ENCODE results near the gene ESRP2.

The ESRP2 gene

DNA sequence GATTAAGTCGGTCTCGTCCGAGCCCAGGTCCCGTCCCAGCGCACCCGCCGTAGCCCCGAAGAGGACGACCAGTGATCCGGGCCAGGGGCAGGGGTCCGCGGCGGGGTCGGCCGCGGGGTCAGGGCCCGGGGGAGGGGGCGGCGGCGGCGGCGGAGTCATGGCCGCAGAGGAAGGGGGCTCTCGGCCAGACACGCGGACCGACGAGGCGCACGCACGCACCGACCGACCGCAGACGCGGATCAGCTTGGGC lies at the start of gene ESRP2:
Gene ESRP2 (minus strand): TSS at position 241 of the 250 bp plus-strand sequence. CDS start 82 bp downstream, at position 159.
- no peak for DNase-seq

DNA sequence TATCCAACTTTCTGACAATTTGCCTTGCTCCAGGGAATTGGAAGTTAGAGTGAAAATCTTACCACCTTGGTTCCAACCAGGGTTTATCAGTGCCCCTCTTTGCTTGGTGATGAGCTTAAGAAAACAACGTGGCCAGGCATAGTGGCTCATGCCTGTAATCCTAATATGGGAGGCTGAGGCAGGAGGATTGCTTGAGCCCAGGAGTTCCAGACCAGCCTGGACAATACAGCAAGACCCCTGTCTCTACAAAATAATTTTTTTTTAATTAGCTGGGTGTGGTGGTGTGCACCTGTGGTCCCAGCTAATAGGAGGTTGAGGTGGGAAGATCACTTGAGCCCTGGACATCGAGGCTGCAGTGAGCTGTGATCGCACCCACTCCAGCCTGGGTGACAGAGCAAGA lies 49.8 kb upstream of the ESRP2 start:
- DNase-seq = no peak

DNA sequence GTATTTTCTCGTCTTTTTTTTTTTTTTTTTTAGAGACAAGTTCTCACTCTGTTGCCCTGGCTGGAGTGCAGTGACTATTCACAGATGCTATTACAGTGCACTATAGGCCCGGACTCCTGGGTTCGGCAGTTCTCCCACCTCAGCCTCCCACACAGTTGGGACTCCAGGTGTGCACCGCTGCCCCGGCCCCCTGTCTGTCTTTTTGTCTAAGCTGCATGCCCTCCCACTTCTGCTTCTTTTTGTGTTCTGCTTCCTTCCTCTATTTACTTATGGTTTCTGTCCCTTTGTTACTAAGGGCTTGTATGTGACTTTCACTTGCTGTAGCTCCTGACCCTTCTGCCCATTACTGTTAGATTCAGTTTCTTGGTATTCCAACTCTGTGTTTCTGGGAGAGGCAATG lies 48.9 kb upstream of the ESRP2 start:
- no peak for DNase-seq

DNA sequence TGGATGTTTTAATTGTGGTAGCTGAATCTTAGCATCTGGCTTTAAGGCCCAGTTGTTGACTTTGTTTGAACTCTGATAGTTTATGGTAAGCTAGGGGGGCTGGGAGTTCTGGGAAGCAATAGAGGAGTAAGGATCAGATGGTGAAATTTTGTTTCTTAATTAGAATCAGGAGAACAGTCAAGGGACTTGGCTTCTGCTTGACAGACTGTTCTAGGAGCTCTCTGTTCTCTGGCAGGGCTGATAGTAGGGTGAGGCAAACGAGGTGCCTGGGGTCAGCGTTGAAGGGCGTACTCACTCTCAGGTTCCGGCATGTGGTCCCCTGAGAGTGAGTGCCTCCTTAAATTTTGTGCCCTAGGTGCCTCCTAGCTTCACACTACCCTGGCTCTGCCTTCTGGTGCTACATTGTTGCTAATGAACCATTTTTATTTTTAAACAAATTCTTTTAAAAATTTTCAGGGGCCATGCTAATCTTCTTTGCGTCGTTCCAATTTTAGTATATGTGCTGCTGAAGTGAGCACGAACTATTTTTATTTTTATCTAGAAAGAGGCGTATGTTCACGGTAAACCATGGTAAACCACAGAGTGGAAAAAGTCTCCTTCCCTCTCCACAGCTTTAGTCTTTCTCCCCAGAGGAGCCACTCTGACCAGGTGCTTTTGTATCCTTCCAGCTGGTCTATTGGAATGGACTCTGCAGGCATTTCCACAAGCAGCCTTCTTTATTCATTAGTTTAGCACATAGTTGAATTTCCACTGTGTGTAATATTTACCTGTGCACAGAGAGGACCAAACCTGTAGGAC lies 48.1 kb upstream of the ESRP2 start:
- no peak for DNase-seq

DNA sequence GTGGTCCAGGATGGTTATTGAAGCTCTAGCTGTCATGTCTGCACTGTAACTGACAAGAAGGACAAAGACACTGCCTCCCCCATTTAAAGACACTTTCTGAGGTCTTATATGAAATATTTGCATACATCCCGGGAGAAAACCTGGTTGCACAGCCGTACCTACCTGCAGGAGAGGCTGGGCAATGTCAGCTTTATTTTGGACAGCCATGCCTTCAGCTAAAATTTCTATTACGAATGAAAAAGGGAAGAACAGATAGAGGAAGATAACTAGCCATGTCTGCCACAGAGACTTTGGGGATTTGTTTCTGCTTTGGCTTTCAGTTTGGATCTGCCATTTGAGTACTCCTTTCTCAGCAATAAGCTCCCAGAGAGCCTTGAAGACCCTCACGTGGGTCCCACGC lies 47.4 kb upstream of the ESRP2 start:
- DNase-seq = no peak

DNA sequence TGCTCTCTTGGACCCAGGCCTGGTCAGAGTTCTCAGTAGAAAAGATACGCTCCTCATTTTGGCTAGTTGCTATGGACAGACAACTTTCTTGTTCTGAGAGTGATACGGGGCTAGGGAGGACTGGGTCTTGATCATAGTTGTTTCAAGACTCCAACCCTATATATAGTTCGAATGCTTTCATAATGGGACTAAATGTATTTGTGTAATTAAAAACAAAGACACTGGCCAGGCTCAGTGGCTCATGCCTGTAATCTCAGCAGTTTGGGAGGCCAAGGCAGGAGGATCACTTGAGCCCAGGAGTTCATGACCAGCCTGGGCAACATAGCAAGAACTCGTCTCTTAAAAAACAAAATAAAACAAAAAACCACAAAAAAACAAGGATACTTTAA lies 46.1 kb upstream of the ESRP2 start:
- no peak for DNase-seq

DNA sequence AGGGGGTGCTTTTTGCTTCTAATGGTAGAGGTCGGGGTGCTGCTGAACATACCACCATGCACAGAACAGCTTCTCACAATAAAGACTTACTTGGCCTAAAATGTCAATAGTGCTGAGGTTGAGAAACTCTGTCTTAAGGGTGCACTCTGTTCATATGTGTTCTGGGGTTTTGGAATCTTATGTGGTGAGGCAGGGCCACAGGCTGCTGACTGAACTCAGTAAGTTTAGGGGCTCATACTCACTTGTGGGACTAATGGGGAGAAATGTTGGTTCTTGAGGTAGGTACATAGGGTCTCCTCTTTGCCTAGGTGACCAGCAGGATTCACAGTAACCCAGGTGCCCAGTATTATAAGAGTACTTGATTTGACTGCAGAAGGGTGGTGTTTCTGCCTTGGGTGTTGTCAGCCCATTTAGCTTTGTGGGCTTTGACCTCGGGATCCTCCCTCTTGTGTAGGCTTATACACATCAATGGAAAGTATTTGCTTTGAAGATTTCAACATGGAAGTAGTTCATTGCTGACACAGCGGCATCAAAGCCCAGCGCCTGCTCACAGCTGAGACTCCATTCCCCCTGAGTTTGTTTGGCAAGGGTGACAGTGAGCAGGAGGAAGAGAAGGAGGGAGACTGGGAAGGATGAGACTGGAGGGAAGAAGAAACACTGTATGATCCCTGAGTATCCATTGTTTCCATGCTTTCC lies 45.6 kb upstream of the ESRP2 start:
- no peak for DNase-seq

DNA sequence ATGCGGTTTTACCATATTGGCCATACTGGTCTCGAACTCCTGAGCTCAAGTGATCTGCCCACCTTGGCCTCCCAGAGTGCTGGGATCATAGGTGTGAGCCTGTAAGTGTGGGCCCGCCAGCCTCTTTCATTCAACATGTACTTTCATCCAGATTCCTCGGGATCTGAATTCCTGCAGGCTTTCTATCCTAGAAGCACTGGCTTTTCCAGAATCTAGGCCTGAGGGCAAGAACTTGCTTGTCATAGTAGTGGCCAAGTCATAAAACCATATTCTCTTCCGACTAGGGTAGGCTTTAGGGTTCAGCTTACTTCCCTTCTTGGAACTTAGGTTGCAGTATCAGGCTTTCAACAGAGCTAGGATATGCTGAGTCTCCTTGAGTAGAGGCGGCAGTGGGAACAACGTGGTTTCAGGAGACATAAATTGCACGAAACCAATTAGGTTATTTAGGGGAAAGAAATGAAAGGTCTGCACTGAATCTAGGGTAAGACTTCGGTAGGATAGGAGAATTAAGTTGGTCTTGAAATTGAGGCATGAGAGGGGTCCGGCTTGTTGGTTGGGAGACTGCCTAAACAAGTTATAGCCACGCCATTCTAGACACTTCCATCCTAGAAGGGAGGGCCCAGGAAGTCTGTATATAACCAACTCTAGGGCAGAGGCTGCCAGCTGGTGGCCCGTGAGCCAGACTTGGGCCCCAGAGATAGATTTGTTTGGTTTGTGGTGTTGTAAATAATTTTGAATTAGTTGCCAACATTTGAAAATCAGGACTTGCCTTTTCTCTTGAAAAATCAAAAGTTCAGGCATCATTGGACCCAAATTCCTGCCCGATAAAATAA lies 44.0 kb upstream of the ESRP2 start:
- DNase-seq = no peak

DNA sequence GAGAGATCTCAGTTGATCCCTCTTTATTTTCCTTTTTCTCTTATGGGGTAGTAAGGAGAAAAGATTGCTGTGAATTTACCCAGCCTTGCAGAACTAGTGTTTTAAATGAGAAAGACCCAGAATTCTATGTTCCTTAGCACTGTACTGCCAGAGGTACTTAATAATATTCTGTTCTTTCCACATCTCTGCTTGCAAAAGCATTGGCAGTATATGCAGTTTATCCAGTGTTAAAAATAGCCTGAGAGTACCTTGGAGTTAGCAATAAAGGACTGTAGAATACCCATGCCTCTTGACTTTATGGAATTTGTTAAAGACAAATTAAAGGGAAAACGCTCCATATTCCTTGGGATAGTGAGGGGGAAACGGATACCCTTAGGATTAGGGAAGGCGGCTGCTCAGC lies 40.3 kb upstream of the ESRP2 start:
- DNase-seq = no peak

DNA sequence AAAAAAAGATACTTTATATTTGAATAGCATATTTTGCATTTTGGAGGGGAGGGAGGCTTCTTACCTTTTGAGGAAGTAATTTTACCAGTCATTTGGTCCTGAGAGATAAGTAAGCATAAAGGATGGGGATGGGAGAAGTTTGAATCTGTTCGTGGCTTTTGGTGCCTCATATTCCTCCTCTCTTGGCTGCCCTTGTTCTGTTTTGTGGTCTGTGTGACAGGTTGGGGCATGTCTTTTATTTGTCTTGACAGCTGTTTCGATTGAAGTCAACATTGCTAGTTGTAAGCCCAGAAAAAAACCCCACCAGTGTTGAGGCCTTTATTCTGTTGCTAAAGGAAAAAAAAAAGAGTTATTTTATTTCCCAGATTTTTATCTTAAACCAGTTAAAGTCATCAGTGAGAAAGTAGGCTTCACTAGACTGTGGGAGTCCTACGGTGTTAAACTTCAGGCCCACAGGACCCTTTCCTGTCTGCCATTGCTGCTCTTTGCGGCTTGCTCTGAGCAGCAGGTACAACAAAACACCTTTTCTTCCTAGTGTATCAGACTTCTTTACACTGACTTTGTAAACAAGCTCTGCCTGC lies 39.8 kb upstream of the ESRP2 start:
- no peak for DNase-seq

DNA sequence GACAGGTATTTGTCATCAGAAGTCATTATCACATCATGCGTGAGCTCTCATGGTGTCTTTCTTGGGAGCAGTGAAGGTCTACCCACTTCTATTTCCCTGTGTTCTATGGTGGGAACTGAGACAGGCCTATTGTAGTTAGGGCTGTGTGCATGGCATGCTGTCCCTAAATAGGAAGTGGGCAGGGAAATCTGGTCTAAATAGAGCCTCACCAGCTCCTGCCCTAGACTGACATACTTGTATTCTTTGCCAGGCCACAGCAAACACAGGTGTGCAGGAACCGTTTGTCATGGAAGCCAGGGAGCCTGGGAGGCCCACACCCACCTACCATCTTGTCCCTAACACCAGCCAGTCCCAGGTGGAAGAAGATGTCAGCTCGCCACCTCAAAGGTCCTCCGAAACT lies 38.5 kb upstream of the ESRP2 start:
- DNase-seq = no peak

DNA sequence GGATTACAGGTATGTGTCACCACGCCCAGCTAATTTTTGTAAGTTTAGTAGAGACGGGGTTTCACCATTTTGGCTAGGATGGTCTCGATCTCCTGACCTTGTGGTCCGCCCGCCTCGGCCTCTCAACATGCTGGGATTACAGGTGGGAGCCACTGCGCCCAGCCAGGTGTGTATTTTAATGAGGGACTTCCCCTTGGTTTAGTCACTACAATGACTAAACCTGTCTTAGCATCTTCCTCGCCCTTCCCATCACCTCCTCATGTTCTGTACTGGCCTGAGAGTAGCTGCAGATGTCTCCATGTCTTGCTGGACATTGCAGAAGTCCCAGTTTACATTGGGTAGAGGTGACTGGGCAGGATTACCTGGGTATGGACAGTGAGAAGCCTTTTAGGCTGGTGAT lies 38.0 kb upstream of the ESRP2 start:
- DNase-seq = no peak

DNA sequence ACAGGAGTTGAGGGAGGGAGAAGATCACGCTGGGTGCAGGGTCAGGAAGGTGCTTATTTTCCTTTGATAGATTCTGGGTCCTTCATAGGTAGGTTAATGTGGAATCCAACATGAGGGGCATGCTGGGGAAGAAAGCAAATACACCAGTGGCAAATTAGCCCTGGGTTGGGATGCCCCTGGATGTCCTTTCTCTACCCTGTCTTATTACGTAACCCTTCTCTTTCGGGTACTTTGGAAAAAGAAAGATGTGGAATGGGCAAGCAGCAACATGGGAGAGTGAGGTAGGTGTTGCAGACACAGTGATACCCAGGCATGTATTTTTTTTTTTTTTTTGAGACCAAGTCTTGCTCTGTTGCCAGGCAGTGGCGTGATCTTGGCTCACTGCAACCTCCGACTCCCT lies 37.5 kb upstream of the ESRP2 start:
- DNase-seq = no peak

DNA sequence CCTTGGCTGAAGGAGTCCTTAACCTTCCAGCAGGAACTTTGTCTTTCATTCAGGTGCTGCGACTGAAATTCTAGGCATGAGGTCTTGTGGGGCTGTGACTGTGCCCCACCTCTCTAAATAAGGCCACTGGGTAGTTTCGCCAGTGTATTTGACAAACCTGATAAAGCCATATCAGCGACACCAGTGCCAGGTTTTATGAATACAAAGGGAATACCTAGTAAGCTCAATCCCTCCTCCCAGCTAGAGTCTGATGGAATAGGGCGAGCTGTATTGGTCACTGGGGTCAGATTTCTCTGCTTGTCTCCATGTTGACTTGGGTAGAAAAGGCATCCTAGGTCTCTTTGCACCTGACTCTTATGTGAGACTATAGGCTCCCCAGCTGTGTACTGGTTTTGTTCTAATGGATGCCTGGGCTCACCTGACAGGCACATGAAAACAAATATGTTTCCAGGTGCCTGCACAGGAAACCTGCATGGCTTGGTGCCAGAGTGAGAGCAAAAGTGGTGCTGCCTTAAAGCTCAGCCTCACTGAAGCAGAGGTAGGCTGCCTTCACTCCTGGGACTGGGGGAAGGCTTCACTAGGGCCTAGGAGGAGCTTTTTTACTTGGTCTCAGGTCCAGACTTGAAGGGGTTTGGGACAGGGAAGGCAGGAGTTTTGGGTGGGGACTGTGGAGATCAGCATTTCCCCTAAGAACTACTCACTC lies 36.7 kb upstream of the ESRP2 start:
- no peak for DNase-seq

DNA sequence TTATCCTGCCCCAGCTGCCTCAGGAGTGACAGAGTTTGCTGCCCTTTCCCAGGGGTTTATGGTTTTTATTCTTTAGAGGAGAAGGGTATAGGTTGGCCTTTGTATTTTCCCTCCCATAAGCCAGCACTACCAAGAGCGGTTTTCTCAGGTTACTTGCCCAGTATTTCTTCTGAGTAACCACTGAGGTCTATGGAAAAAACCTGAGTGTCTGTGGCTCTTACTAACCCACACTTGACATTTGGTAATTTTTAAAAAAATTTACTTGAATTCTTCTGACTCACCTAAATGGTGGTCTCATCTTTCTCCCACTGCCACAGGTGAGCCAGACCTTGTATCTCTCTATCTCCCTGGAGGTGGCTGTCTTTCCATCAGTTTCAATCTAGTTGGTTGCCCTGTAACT lies 34.4 kb upstream of the ESRP2 start:
- DNase-seq = no peak

DNA sequence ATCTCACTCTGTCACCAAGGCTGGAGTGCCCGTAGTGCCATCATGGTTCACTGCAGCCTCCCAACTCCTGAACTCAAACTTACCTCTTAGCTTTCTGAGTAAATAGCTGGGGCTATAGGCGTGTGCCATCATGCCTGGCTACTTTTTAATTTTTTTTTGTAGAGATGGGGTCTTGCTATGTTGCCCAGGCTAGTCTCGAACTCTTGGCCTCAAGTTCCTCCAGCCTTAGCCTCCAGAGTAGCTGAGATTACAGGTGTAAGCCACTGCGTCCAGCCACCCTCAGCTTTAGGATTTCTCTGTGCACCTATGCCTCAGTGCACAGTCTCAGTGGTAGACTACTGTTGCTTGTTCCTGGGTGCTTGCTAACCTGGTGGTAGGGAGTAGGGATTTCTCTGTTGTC lies 33.9 kb upstream of the ESRP2 start:
- DNase-seq = no peak

DNA sequence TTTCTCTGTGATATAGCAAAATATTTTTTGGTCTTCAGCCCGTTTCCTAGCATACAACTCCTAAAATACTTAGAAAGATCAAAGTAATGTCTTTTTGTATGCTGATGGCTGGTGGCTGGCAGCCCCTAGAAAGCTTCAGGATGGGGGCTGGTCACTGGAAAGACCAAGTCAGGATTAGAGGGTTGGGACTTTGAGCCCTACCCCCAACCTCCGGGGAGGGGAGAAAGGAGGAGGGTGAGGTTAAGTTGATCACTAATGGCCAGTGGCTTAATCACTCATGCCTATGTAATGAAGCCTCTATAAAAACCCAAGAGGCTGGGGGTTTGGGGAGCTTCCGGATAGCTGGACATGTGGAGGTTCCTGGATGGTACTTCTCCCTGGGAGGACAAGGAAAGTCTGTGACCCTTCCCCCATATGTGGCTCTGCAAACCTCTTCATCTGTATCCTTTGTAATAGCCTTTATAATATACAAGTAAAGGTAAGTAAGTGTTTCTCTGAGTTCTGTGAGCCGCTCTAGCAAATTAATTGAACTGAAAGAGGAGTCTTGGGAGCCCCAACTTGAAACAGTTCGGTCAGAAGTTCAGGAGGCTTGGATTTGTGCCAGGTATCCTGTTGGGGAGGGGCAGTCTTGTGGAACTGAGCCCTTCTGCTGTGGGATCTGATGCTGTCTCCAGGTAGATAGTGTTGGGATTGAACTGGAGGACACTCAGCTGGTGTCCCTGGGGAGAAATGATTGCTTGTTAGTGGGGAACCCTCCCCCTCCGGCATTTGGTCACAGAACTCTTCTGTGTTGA lies 31.9 kb upstream of the ESRP2 start:
- no peak for DNase-seq

DNA sequence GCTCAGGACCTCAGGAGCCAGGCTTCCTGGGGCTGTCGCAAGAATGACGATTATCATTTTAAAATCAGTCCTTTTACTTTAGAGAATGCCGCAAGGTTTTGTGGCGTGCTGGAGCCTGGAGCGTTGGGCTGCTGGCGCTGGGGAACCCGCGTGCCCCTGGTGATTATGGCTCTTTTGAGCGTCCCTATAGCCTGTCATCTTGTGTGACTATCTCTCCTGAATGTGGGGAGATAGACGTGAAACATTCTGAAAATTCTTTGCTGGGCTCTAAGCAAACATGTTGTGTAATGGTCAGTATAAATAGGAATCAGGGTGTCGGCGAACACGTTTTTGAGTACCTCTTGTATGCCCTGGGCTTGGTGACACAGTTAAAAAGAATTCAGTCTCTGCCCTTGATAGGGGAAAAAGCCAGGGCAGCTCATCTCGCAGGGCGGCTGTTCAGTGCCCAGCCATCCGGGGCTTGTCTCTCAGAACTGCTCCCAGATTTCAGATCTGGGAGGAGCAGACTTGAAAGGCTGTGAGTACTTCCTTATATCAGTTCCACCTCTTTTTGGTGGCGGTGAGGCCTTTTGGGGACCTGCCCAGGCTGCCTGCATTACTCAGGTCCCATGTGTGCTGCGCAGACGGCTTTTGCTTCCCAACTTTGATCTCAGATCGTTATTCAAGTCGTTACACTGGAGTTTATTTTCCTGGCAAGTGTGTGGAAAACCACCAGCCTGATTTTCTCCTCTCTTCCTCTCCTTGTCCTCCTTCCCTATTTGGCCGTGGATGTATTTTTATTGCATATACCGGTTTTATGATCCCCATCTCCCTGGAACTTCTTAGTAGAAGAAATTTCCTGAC lies 29.4 kb upstream of the ESRP2 start:
- no peak for DNase-seq

DNA sequence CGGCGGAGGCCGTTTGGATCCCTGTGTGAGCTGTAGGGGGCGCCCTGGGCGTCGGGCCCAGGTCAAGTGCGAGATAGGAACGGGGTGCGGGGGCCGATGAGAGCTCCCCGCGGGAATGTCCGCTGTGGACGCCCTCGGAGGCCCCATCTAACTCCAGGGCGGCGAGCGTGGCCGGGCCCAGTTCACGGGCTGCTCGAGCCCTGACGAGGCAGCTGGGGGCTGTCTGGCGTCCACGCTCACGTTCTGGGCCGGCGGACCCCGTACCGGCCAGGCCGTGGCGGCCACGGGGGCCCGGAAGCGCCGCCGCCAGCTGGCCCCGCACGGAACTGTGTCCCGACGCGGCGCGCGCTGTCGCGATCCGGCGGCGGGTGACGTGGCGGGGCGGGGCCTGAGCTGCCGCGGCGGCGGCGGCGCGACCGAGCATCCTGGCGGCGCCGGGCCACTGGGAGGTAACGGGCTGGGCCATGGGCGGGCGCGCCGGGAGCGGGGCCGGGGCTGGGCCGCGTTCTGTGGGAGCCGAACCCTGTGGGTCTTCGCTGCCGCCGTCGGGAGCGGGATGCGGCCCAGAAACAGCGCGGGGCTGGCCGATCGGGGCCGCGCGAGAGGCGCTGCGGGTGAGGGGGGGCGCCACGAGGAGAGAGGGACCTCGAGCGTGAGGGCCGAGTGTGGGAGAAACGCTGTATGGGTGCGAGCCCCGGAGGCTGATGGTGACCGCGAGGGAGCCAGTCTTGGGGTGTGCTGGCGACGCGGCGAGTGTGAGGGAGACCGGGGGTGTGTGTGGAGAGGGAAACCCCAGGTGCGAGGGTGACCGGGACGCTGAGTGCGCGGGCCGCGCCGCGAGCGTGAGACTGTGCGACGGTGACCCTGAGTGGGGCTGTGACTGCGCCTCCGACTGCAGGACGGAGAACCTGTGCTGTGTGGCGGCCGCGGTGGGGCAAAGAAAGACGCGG lies 28.5 kb upstream of the ESRP2 start, which contains the start of gene SLC7A6:
Gene SLC7A6 (plus strand): TSS at position 399 of the 950 bp plus-strand sequence. CDS start 10,201 bp downstream, outside the sequence.
- no peak for DNase-seq

All from NCI-H748 treated with DMSO at 0.1 percent for 48 hours (cell line).